K562 (cell line): Measurements from ENCODE around the gene TRNT1. TPM values are rescaled to one million over a fixed set of nuclear protein-coding genes. Genes with fewer than 3 reads are reported as not detected.

ENCODE experiments used
- ELF4 ChIP-seq: fragments of 450-650 bp; formaldehyde crosslinking; IDR thresholded peaks from 2 replicates; pipeline ENCODE4 v1.4.0; 2022; ENCODE audit warnings: missing genetic modification characterization
- HNRNPK ChIP-seq: fragments of 200-400 bp; formaldehyde crosslinking; IDR thresholded peaks from one replicate; pipeline ENCODE4 v1.6.1; 2018; ENCODE audit warnings: mild to moderate bottlenecking, low read depth, low read length; ENCODE audit not compliant: poor library complexity, severe bottlenecking
- HNRNPL ChIP-seq: fragments of 200-400 bp; formaldehyde crosslinking; IDR thresholded peaks from 2 replicates; pipeline ENCODE4 v1.6.1; 2017; ENCODE audit warnings: low read depth, mild to moderate bottlenecking, low read length
- MBD2 ChIP-seq: sonication (generic); IDR thresholded peaks from 2 replicates; pipeline ENCODE4 v1.6.1; 2016; ENCODE audit warnings: low read depth, borderline replicate concordance
- MECOM ChIP-seq: fragments of 250-450 bp; sonication (Bioruptor Pico); IDR thresholded peaks from 2 replicates; pipeline ENCODE4 v1.8.0; 2022; ENCODE audit warnings: inconsistent platforms
- PCBP1 ChIP-seq: fragments of 200-400 bp; formaldehyde crosslinking; IDR thresholded peaks from 2 replicates; pipeline ENCODE4 v1.6.1; 2018; ENCODE audit warnings: mild to moderate bottlenecking, low read depth, low read length; ENCODE audit not compliant: poor library complexity, severe bottlenecking
- SMAD2 ChIP-seq: fragments of 150-350 bp; IDR thresholded peaks from 2 replicates; pipeline ENCODE4 v1.6.1; 2014; ENCODE audit warnings: low read depth, mild to moderate bottlenecking, low read length
- SMARCC2 ChIP-seq: fragments of 450-650 bp; IDR thresholded peaks from 2 replicates; pipeline ENCODE4 v1.6.1; 2017; ENCODE audit warnings: antibody characterized with exemption, moderate library complexity, mild to moderate bottlenecking, low read depth
- SMARCE1 ChIP-seq: fragments of 450-650 bp; IDR thresholded peaks from 2 replicates; pipeline ENCODE4 v1.7.1; 2016; ENCODE audit warnings: mild to moderate bottlenecking
- STAT5B ChIP-seq: fragments of 250-450 bp; sonication (Bioruptor Pico); IDR thresholded peaks from 2 replicates; pipeline ENCODE4 v1.8.0; 2021; ENCODE audit warnings: mild to moderate bottlenecking, inconsistent platforms
- TOE1 ChIP-seq, 2 experiments: fragments of 450-650 bp in 1 of 2; sonication (generic) in 1 of 2; formaldehyde crosslinking in 1 of 2; IDR thresholded peaks; 2 replicates each; pipeline versions ENCODE4 v1.7.1 to v1.8.0; 2016 to 2022; ENCODE audit warnings: borderline replicate concordance in 2 of 2, mild to moderate bottlenecking in 2 of 2, antibody characterized with exemption in 1 of 2, inconsistent platforms in 1 of 2, low read depth in 1 of 2, missing genetic modification reagents in 1 of 2, moderate library complexity in 1 of 2
- XRCC4 ChIP-seq: IDR thresholded peaks from one replicate; pipeline ENCODE4 v1.6.1; 2011; ENCODE audit not compliant: insufficient read depth, insufficient read length; ENCODE audit errors: extremely low read depth
- ZEB2 ChIP-seq: fragments of 450-650 bp; IDR thresholded peaks from 2 replicates; pipeline ENCODE4 v1.6.1; 2016
- ZNF551 ChIP-seq: fragments of 250-450 bp; sonication (Bioruptor Pico); IDR thresholded peaks from 2 replicates; pipeline ENCODE4 v1.5.0; 2021; ENCODE audit warnings: mild to moderate bottlenecking, moderate library complexity
- ZNF586 ChIP-seq: fragments of 450-650 bp; formaldehyde crosslinking; conservative IDR thresholded peaks from 2 replicates; pipeline ENCODE4 v1.4.0; 2020; ENCODE audit warnings: mild to moderate bottlenecking, moderate library complexity
- ZNF695 ChIP-seq: fragments of 450-650 bp; formaldehyde crosslinking; IDR thresholded peaks from 2 replicates; pipeline ENCODE4 v1.4.0; 2020; ENCODE audit warnings: mild to moderate bottlenecking, moderate library complexity
- ZNF79 ChIP-seq: fragments of 250-450 bp; sonication (Bioruptor Pico); IDR thresholded peaks from 2 replicates; pipeline ENCODE4 v1.4.0; 2020; ENCODE audit warnings: low read depth, mild to moderate bottlenecking, moderate library complexity
- polyA plus RNA-seq, 8 experiments: library from polyadenylated mRNA; depleted of rRNA in 4 of 8; stranded (reverse) in 5 of 8; unstranded in 3 of 8; fragments of >200 nt; fragmentation: Nextera tagmentation in 2 of 8; fragmentation: Illumina TruSeq in 1 of 8; extraction: Ambion mirVana in 2 of 8; extraction: Trizol in 1 of 8; gene quantifications; 2 replicates each; pipeline versions ENCODE4 v1.2.1 to v1.2.3, GENCODE V29; 2011 to 2014; ENCODE audit warnings: inconsistent platforms in 1 of 8, missing spikeins in 1 of 8
- total RNA-seq, 7 experiments: library from RNA; depleted of rRNA in 6 of 7; stranded (reverse); fragments of >200 nt in 6 of 7; fragmentation: Illumina TruSeq in 2 of 7; extraction: Trizol in 2 of 7; gene quantifications; 2 replicates each; pipeline versions ENCODE4 v1.2.1 to v1.2.3, GENCODE V29; 2011 to 2021; ENCODE audit warnings: low replicate concordance in 1 of 7
- TF ChIP-seq, protein P1 (sequence below): IDR thresholded peaks from 2 replicates; pipeline ENCODE4 v1.6.1; 2016; ENCODE audit warnings: missing genetic modification characterization, missing compliant biosample characterization
- TF ChIP-seq, protein P2 (sequence below): fragments of 250-450 bp; sonication (Bioruptor Pico); IDR thresholded peaks from 2 replicates; pipeline ENCODE4 v1.5.1; 2021; ENCODE audit warnings: mild to moderate bottlenecking
- TF ChIP-seq, protein P3 (sequence below): fragments of 250-450 bp; sonication (Bioruptor Pico); IDR thresholded peaks from 2 replicates; pipeline ENCODE4 v1.9.0; 2021; ENCODE audit warnings: mild to moderate bottlenecking, inconsistent platforms
- TF ChIP-seq, protein P4 (sequence below): sonication (generic); formaldehyde crosslinking; IDR thresholded peaks from 2 replicates; pipeline ENCODE4 v1.8.1; 2023; ENCODE audit warnings: mild to moderate bottlenecking, missing genetic modification reagents

The TRNT1 gene
- total and polyA plus RNA-seq, 9 of the 15 experiments (the other 6 are each of a cell fraction or from before 2014, with no cell fraction given): 38.1 to 58.2 (median 47.4) TPM

DNA sequence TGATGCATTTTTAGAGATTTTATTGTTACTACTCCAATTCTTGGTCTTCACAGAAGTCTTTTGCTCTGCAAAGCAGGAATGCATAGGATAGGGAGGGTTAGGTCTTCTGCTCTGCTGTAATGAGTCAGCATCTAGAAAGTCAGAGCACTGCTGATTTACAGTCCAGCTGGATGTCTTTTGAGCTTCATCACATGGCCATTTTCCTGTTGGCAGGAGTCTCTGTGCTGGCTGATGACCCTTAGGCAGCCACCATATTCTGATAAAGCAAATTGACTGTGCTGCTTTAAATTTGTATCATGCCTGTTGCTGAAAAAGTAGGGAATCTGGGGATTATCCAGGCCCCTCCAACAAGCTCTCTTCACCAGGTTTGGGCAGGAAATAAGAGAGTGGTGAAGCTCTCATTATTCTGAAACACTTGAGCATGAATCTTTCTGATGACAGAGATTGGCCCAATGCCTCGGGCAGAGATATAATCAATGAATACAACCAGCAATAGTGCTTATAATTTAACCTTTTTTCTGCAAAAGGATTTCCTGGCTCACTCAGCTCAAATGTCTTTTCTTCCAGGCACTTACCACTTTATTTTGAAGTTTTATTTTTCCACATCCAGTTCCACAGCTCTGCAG, 62.5 kb downstream of the TRNT1 start (continued):
- TF ChIP-seq, protein P1, sequence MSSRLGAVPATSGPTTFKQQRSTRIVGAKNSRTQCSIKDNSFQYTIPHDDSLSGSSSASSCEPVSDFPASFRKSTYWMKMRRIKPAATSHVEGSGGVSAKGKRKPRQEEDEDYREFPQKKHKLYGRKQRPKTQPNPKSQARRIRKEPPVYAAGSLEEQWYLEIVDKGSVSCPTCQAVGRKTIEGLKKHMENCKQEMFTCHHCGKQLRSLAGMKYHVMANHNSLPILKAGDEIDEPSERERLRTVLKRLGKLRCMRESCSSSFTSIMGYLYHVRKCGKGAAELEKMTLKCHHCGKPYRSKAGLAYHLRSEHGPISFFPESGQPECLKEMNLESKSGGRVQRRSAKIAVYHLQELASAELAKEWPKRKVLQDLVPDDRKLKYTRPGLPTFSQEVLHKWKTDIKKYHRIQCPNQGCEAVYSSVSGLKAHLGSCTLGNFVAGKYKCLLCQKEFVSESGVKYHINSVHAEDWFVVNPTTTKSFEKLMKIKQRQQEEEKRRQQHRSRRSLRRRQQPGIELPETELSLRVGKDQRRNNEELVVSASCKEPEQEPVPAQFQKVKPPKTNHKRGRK (tag): no peak
- peak; percentile 51; the same call in 1 of the 2 replicates for TF ChIP-seq MECOM
- TF ChIP-seq, protein P2, sequence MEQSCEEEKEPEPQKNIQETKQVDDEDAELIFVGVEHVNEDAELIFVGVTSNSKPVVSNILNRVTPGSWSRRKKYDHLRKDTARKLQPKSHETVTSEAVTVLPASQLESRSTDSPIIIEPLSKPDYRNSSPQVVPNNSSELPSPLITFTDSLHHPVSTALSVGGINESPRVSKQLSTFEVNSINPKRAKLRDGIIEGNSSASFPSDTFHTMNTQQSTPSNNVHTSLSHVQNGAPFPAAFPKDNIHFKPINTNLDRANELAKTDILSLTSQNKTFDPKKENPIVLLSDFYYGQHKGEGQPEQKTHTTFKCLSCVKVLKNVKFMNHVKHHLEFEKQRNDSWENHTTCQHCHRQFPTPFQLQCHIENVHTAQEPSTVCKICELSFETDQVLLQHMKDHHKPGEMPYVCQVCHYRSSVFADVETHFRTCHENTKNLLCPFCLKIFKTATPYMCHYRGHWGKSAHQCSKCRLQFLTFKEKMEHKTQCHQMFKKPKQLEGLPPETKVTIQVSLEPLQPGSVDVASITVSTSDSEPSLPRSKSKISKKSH (CRISPR knock-in tag): no peak
- no peak for TF ChIP-seq MBD2
- no peak for TF ChIP-seq XRCC4
- no peak for TF ChIP-seq SMAD2
- TF ChIP-seq, protein P3, sequence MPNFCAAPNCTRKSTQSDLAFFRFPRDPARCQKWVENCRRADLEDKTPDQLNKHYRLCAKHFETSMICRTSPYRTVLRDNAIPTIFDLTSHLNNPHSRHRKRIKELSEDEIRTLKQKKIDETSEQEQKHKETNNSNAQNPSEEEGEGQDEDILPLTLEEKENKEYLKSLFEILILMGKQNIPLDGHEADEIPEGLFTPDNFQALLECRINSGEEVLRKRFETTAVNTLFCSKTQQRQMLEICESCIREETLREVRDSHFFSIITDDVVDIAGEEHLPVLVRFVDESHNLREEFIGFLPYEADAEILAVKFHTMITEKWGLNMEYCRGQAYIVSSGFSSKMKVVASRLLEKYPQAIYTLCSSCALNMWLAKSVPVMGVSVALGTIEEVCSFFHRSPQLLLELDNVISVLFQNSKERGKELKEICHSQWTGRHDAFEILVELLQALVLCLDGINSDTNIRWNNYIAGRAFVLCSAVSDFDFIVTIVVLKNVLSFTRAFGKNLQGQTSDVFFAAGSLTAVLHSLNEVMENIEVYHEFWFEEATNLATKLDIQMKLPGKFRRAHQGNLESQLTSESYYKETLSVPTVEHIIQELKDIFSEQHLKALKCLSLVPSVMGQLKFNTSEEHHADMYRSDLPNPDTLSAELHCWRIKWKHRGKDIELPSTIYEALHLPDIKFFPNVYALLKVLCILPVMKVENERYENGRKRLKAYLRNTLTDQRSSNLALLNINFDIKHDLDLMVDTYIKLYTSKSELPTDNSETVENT (CRISPR knock-in tag): no peak
- no peak for TF ChIP-seq ZEB2
- TF ChIP-seq HNRNPK: no peak
- no peak for TF ChIP-seq TOE1 (IDR thresholded peaks at IDR 0.05; ENCODE audit: borderline replicate concordance)
- no peak for TF ChIP-seq TOE1 (CRISPR knock-in tag; IDR thresholded peaks at IDR 0.05; ENCODE audit: borderline replicate concordance, low read depth)
- no peak for TF ChIP-seq ZNF695 (CRISPR knock-in tag)
- no peak for TF ChIP-seq PCBP1
- TF ChIP-seq ZNF586: no peak
- no peak for TF ChIP-seq ZNF551 (CRISPR knock-in tag)
- TF ChIP-seq, protein P4, sequence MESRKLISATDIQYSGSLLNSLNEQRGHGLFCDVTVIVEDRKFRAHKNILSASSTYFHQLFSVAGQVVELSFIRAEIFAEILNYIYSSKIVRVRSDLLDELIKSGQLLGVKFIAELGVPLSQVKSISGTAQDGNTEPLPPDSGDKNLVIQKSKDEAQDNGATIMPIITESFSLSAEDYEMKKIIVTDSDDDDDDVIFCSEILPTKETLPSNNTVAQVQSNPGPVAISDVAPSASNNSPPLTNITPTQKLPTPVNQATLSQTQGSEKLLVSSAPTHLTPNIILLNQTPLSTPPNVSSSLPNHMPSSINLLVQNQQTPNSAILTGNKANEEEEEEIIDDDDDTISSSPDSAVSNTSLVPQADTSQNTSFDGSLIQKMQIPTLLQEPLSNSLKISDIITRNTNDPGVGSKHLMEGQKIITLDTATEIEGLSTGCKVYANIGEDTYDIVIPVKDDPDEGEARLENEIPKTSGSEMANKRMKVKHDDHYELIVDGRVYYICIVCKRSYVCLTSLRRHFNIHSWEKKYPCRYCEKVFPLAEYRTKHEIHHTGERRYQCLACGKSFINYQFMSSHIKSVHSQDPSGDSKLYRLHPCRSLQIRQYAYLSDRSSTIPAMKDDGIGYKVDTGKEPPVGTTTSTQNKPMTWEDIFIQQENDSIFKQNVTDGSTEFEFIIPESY (CRISPR knock-in tag): no peak
- TF ChIP-seq STAT5B: no peak
- TF ChIP-seq SMARCE1: peak; percentile 56; the same call in 1 of the 2 replicates
- no peak for TF ChIP-seq HNRNPL
- TF ChIP-seq ELF4 (CRISPR knock-in tag): no peak
- no peak for TF ChIP-seq SMARCC2
- no peak for TF ChIP-seq ZNF79 (CRISPR knock-in tag)
